ENCODE measurements around the gene FAM240B. TPM values are rescaled to one million over a fixed set of nuclear protein-coding genes. Genes with fewer than 3 reads are reported as not detected.

The FAM240B gene
- total and polyA plus RNA-seq, 2 of the 4 experiments (the other 2 are of a cell fraction): not detected

DNA sequence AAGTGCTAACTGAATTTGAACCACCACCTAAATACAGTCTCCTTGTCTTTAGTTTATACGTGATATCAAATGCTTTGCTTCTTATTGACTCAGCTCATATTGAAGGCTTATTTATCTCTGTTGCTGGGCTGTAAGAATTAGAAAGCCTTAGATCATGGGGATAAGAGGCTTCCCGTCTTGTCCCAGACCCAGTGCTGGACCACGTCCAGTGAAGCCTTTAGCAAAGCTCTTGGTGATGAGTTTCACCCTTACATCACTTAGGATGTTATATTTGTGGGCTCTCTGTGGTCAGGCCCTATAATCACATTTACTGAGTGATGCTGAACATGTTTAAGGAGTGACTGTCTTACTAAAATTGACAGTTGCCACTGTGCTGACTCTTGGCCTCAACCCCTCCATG, 11.2 kb downstream of the FAM240B start:
- no peak overlapping the region for H2BK120ac ChIP-seq (ENCODE audit: low read depth, low read length)
- no peaks in the 10 kb centered on the region for H3K27me3 ChIP-seq (ENCODE audit: control insufficient read depth, insufficient read depth, low read length)
- TF ChIP-seq CHD1 (IDR thresholded peaks at IDR 0.05; ENCODE audit: low read depth, low read length) (no peak), MXI1 (IDR thresholded peaks at IDR 0.05; ENCODE audit: borderline replicate concordance, low read depth, low read length) (no peak), FOS (IDR thresholded peaks at IDR 0.05; ENCODE audit: low read depth, low read length) (no peak), SMC3 (IDR thresholded peaks at IDR 0.05; ENCODE audit: low read depth, low read length) (no peak), CEBPB (IDR thresholded peaks at IDR 0.05; ENCODE audit: low read depth, low read length) (no peak), NFE2L2 (IDR thresholded peaks at IDR 0.05; ENCODE audit: low read depth, low read length) (no peak), MAZ (IDR thresholded peaks at IDR 0.05; ENCODE audit: borderline replicate concordance, low read depth, low read length) (no peak), MAFK (IDR thresholded peaks at IDR 0.05; ENCODE audit: low read depth, low read length) (no peak), RAD21 (IDR thresholded peaks at IDR 0.05; ENCODE audit: low read length) (no peak)
- TF ChIP-seq, protein P1, sequence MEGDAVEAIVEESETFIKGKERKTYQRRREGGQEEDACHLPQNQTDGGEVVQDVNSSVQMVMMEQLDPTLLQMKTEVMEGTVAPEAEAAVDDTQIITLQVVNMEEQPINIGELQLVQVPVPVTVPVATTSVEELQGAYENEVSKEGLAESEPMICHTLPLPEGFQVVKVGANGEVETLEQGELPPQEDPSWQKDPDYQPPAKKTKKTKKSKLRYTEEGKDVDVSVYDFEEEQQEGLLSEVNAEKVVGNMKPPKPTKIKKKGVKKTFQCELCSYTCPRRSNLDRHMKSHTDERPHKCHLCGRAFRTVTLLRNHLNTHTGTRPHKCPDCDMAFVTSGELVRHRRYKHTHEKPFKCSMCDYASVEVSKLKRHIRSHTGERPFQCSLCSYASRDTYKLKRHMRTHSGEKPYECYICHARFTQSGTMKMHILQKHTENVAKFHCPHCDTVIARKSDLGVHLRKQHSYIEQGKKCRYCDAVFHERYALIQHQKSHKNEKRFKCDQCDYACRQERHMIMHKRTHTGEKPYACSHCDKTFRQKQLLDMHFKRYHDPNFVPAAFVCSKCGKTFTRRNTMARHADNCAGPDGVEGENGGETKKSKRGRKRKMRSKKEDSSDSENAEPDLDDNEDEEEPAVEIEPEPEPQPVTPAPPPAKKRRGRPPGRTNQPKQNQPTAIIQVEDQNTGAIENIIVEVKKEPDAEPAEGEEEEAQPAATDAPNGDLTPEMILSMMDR (conservative IDR thresholded peaks at IDR 0.05; ENCODE audit: low read depth, low read length): no peak
- TF ChIP-seq, protein P2, sequence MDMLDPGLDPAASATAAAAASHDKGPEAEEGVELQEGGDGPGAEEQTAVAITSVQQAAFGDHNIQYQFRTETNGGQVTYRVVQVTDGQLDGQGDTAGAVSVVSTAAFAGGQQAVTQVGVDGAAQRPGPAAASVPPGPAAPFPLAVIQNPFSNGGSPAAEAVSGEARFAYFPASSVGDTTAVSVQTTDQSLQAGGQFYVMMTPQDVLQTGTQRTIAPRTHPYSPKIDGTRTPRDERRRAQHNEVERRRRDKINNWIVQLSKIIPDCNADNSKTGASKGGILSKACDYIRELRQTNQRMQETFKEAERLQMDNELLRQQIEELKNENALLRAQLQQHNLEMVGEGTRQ (IDR thresholded peaks at IDR 0.05; ENCODE audit: low read depth, low read length): no peak
- ATAC-seq (ENCODE audit: low read depth) (no peak), DNase-seq (no peak)
- no peak overlapping the region for H2AK5ac ChIP-seq (ENCODE audit: low read depth, low read length)
- H4K5ac ChIP-seq (ENCODE audit: low read depth, low read length): no peak overlapping the region
- no peak overlapping the region for H3K14ac ChIP-seq (replicated peaks; ENCODE audit: low read depth, low read length)
- no peaks in the 10 kb centered on the region for H3K9me3 ChIP-seq (ENCODE audit: control insufficient read depth, insufficient read depth, low read length)
- no peak overlapping the region for H2BK15ac ChIP-seq (ENCODE audit: low read depth, low read length)
- no peak overlapping the region for H2BK5ac ChIP-seq (ENCODE audit: low read depth, low read length, poor library complexity, severe bottlenecking)
- in situ Hi-C loops (cut with MboI; ENCODE audit: low sequenced_read_pairs): no loop called here
- no peak overlapping the region for H3K27ac ChIP-seq (ENCODE audit: insufficient read depth, low read length)
- dilution Hi-C loops (cut with HindIII; ENCODE audit: low sequenced_read_pairs, unreplicated experiment): no loop called here
- no peaks in the 10 kb centered on the region for H3K9me1 ChIP-seq (ENCODE audit: insufficient read depth, low read length)
- ChIA-PET POLR2A (ENCODE audit: unreplicated experiment) (no interaction called here), CTCF (interaction anchor here (0.6 kb wide), 1 partner anchor 645 kb away, joined by 3 read pairs; no protein-coding TSS in a partner anchor)
- H2AFZ ChIP-seq (replicated peaks; ENCODE audit: low read length, poor library complexity): no peak overlapping the region
- H2AK9ac ChIP-seq (replicated peaks; ENCODE audit: low read depth, low read length, poor library complexity): no peak overlapping the region
- H3K79me1 ChIP-seq (ENCODE audit: low read depth in 1 of 2, low read length in 2 of 2): no peaks in the 10 kb centered on the region
- no peak overlapping the region for H3K4me3 ChIP-seq (ENCODE audit: insufficient read depth, low read depth, low read length)
- no peak overlapping the region for H3K4ac ChIP-seq (ENCODE audit: low read depth, low read length)
- no peak overlapping the region for H3K18ac ChIP-seq (ENCODE audit: low read depth, low read length)
- no CpG with 5 or more reads among the region's 3 CpGs for WGBS, 2 experiments (ENCODE audit: extremely low coverage in 2 of 2, insufficient read length in 1 of 2)
- H4K20me1 ChIP-seq (ENCODE audit: insufficient read depth, low read length): no peaks in the 10 kb centered on the region; the same call in 1 of the 2 replicates
- H3K23ac ChIP-seq (ENCODE audit: low read depth, low read length): no peak overlapping the region
- no peak overlapping the region for H3K56ac ChIP-seq (ENCODE audit: extremely low read depth, insufficient read depth, low read length)
- no peak overlapping the region for H4K91ac ChIP-seq (ENCODE audit: insufficient read depth, low read depth, low read length)
- H3K36me3 ChIP-seq (ENCODE audit: control insufficient read depth, insufficient read depth, low read length): no peaks in the 10 kb centered on the region
- no peak overlapping the region for H3K4me2 ChIP-seq (ENCODE audit: low read depth, low read length)
- H2BK20ac ChIP-seq (ENCODE audit: low read depth, low read length): no peak overlapping the region
- intact Hi-C loops (cut with micrococcal nuclease): no loop called here
- H3K4me1 ChIP-seq (ENCODE audit: control insufficient read depth, insufficient read depth, low read length): no peaks in the 10 kb centered on the region
- no TSS peak for BruUV-seq (replicated peaks)
- no peak overlapping the region for H4K8ac ChIP-seq (ENCODE audit: low read depth in 2 of 2, low read length in 2 of 2)
- no peak overlapping the region for H3K9ac ChIP-seq (ENCODE audit: low read depth, low read length)
